Measurements from ENCODE around the gene PIGW. TPM values are rescaled to one million over a fixed set of nuclear protein-coding genes. Genes with fewer than 3 reads are reported as not detected.

The PIGW gene
- total RNA-seq, 4 donors from 2014 or later = 6.9 to 11.0 (median 9.0) TPM

DNA sequence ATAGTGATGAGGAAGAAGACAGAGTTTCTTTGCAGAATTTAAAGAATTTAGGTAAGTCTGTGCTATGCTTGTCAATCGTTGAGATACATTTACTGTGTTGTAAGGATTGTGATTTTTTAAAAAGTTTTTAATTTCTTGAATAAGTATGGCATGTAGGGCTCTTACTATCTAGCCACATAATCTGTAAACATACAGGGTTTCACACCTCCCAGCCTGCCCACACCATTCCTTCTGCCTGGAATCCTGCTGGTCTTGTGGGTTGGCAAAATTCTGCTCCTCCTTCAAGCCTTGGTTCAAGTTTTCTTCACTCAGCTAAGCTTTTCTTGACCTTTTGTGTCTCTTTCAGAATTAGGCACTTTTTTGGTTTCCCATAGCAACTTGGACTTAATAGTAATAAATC is 40.8 kb upstream of the PIGW start:
- H3K4me3 ChIP-seq = no peak overlapping the region
- no peak overlapping the region for H3K27ac ChIP-seq
- peaks cover 9 to 99% (median 39%) of the 10 kb centered on the region in 3 donors for H3K36me3 ChIP-seq
- no peak for TF ChIP-seq POLR2A (IDR thresholded peaks at IDR 0.05)
- TF ChIP-seq, protein P1, sequence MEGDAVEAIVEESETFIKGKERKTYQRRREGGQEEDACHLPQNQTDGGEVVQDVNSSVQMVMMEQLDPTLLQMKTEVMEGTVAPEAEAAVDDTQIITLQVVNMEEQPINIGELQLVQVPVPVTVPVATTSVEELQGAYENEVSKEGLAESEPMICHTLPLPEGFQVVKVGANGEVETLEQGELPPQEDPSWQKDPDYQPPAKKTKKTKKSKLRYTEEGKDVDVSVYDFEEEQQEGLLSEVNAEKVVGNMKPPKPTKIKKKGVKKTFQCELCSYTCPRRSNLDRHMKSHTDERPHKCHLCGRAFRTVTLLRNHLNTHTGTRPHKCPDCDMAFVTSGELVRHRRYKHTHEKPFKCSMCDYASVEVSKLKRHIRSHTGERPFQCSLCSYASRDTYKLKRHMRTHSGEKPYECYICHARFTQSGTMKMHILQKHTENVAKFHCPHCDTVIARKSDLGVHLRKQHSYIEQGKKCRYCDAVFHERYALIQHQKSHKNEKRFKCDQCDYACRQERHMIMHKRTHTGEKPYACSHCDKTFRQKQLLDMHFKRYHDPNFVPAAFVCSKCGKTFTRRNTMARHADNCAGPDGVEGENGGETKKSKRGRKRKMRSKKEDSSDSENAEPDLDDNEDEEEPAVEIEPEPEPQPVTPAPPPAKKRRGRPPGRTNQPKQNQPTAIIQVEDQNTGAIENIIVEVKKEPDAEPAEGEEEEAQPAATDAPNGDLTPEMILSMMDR (IDR thresholded peaks at IDR 0.05) = no peak
- 76 to 78% methylated on average over 1 of the region's 1 CpG for WGBS, 2 donors
- no peak for DNase-seq
- H3K9me3 ChIP-seq = no peaks in the 10 kb centered on the region
- peaks cover 0 to 17% (median 0%) of the 10 kb centered on the region in 3 donors for H3K4me1 ChIP-seq
- intact Hi-C loops (cut with DNase I) = no loop called here
- H3K27me3 ChIP-seq = no peaks in the 10 kb centered on the region

DNA sequence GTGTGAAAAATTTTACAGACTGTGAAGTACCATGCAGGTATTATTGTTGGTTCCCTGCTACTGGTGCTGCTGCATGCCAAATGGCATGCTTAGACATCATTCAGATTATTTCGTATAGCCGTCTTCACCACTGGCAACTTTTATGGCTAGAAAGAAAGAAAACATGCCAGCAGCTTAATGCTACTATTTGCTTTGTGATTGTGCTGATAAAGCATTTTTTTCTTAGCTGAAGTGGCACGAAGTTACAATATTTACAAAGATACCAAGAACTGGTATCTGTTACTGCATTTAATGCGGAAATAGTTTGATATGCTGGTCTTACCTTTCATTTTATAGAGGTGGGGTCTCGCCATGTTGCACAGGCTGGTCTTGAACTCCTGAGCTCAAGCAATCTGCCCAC is 40.1 kb upstream of the PIGW start:
- peaks cover 9 to 98% (median 39%) of the 10 kb centered on the region in 3 donors for H3K36me3 ChIP-seq
- 55 to 77% methylated on average over 5 of the region's 5 CpGs for WGBS, 2 donors
- no peak overlapping the region for H3K27ac ChIP-seq
- no peaks in the 10 kb centered on the region for H3K9me3 ChIP-seq
- no peak for TF ChIP-seq POLR2A (IDR thresholded peaks at IDR 0.05)
- TF ChIP-seq, protein P1 (IDR thresholded peaks at IDR 0.05) = no peak
- DNase-seq = no peak
- H3K27me3 ChIP-seq = no peaks in the 10 kb centered on the region
- peaks cover 0 to 10% (median 0%) of the 10 kb centered on the region in 3 donors for H3K4me1 ChIP-seq
- intact Hi-C loops (cut with DNase I) = no loop called here
- H3K4me3 ChIP-seq = no peak overlapping the region

DNA sequence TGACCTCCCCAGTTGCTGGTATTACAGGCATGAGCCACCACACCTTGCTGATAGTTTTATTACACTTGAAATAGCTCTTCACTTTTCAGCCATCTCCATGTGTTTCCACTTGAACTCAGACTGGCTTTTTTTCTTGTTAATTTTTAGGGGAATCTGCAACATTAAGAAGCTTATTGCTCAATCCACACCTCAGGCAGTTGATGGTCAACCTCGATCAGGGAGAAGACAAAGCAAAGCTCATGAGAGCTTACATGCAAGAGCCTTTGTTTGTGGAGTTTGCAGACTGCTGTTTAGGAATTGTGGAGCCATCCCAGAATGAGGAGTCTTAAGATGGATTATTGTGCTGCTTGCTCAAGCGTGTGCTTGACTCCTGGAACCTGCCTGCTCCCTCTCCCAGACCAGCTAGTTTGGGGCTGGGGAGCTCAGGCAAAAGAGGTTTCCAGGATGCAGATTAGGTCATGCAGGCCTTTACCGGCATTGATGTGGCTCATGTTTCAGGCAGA is 39.7 kb upstream of the PIGW start:
- Histone ChIP-seq H3K9me3 (no peaks in the 10 kb centered on the region), H3K36me3 (peaks cover 9 to 98% (median 39%) of the 10 kb centered on the region in 3 donors), H3K4me3 (no peak overlapping the region), H3K27me3 (no peaks in the 10 kb centered on the region), H3K4me1 (peaks cover 0 to 9% (median 0%) of the 10 kb centered on the region in 3 donors), H3K27ac (no peak overlapping the region)
- no peak for TF ChIP-seq POLR2A (IDR thresholded peaks at IDR 0.05)
- TF ChIP-seq, protein P1 (IDR thresholded peaks at IDR 0.05) = no peak
- WGBS, 2 donors = 59 to 61% methylated on average over 3 of the region's 3 CpGs
- intact Hi-C loops (cut with DNase I) = no loop called here
- DNase-seq = no peak

DNA sequence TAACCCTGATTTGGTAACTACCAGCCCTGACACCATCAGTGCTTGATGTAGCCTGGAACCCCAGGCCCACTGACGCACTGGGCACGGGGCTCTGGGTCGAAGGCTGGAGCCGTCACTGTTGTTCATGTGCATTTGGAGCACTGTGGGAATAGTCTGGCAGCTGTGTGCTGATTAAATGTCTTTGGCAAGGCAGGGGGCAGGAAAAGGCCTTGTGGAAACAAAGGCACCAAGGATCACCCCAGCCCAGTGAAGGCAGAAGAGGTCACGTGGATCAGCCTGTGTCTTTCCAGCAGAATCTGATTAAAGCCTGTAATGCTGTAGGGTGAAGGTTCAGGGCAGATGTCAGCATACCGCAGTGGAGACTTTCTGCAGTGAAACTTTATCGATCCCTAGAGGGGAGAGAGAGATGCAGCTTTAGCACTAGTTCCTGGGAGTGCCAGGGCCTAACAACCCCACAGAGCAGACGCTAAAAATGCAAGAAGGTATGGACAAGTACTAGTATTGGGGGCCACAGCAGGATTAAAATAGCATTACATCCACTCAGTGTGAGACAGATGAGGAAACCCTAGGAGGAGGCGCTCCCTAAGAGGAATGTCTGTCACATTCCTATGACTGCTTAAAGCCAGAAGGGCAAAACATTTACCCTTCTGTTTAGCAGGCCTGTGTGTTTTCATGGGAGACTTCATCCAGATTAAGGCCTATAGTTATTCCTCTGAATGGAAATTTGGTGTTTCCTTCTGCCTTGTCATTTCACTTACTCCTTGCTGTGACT is 38.6 kb upstream of the PIGW start:
- no peaks in the 10 kb centered on the region for H3K9me3 ChIP-seq
- no peak overlapping the region for H3K27ac ChIP-seq
- peaks cover 9 to 99% (median 39%) of the 10 kb centered on the region in 3 donors for H3K36me3 ChIP-seq
- intact Hi-C loops (cut with DNase I) = no loop called here
- H3K4me1 ChIP-seq = no peaks in the 10 kb centered on the region
- WGBS, 2 donors = 88 to 93% methylated on average over 7 to 9 of the region's 9 CpGs
- TF ChIP-seq, protein P1 (IDR thresholded peaks at IDR 0.05) = no peak
- TF ChIP-seq POLR2A (IDR thresholded peaks at IDR 0.05) = no peak
- H3K27me3 ChIP-seq = no peaks in the 10 kb centered on the region
- DNase-seq = no peak
- H3K4me3 ChIP-seq = no peak overlapping the region

DNA sequence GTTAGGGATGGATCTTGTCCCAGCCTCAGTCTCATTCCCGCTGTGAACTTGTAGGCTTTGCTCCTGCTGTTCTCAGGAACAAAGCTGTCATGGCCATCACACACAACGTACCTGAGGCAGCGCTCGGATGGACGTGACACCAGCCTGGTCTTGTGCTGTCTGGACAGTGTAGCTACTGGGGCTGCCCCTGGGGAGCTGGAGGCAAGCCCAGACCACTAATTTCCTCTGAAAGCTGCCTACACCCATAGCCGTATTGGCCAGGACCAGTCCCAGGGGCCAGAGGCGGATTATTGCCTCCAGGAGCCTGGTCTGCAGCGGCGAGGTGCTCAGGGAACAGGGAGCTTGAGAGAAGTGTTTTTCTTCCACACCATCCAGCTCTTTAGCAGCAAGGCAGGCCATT is 36.6 kb upstream of the PIGW start:
- Histone ChIP-seq H3K4me3 (no peak overlapping the region), H3K27me3 (no peaks in the 10 kb centered on the region), H3K9me3 (no peaks in the 10 kb centered on the region), H3K27ac (no peak overlapping the region), H3K36me3 (peaks cover 9 to 99% (median 40%) of the 10 kb centered on the region in 3 donors), H3K4me1 (no peaks in the 10 kb centered on the region)
- DNase-seq = no peak
- intact Hi-C loops (cut with DNase I) = no loop called here
- TF ChIP-seq POLR2A (IDR thresholded peaks at IDR 0.05) = no peak
- WGBS, 2 donors = 72 to 89% methylated on average over 5 of the region's 9 CpGs
